ENCODE measurements around the gene MCOLN3.
A peak's percentile ranks its signal among the peaks of the same experiment; 100 is the strongest.

MCOLN3 gene, protein sequence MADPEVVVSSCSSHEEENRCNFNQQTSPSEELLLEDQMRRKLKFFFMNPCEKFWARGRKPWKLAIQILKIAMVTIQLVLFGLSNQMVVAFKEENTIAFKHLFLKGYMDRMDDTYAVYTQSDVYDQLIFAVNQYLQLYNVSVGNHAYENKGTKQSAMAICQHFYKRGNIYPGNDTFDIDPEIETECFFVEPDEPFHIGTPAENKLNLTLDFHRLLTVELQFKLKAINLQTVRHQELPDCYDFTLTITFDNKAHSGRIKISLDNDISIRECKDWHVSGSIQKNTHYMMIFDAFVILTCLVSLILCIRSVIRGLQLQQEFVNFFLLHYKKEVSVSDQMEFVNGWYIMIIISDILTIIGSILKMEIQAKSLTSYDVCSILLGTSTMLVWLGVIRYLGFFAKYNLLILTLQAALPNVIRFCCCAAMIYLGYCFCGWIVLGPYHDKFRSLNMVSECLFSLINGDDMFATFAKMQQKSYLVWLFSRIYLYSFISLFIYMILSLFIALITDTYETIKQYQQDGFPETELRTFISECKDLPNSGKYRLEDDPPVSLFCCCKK

GRCh38 chr1:85048296-85049064 lies at the start of gene MCOLN3:
Gene MCOLN3 (minus strand): TSS chr1:85048500. CDS start chr1:85045360, 3,140 bp downstream.
- DNase-seq = no peak

- no peak for DNase-seq
These were observed 45.3 kb upstream of the MCOLN3 start for GRCh38 chr1:85093644-85094043.

- no peak for DNase-seq
These were observed 43.5 kb upstream of the MCOLN3 start for GRCh38 chr1:85091671-85092280.

DNA sequence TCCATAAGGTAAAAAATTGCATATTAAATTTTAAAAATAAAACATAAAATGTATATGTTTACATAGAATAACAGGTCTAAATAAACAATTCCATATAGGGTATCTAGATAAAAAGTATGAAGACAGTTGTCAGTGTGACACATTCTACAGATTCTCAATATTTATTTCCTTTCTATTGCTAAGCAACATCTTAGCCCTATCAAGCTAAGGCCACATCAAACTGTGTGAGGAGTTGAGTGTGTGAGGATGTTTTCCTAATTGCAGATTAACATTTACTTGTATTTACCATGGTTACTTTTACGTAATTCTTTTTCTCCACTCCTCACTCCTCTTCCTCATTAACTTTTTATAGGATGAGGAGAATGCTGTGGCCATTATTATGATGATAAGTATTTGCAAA lies 41.9 kb upstream of the MCOLN3 start:
- no peak for DNase-seq

DNA sequence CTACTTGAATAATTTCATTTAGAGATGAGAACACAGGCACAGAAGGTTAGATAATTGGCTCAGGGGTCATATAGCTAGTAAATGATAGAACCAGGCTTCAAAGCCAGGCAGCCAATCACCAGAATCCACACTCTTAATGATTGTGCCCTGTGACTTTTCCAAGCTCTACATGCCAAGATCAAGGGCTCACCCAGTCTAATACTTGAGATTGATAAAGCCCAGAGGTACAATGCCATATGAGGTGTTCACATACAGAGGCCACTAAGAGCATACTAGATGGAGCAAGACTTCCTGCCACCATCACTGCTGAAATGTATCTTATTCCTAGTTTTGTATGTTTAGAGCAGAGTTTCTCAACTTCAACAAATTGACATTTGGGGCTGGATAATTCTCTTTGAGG lies 40.9 kb upstream of the MCOLN3 start:
- no peak for DNase-seq

GRCh38 chr1:85088408-85088784 lies 40.1 kb upstream of the MCOLN3 start:
- DNase-seq = no peak

GRCh38 chr1:85087659-85088407 lies 39.5 kb upstream of the MCOLN3 start:
- DNase-seq = no peak

DNA sequence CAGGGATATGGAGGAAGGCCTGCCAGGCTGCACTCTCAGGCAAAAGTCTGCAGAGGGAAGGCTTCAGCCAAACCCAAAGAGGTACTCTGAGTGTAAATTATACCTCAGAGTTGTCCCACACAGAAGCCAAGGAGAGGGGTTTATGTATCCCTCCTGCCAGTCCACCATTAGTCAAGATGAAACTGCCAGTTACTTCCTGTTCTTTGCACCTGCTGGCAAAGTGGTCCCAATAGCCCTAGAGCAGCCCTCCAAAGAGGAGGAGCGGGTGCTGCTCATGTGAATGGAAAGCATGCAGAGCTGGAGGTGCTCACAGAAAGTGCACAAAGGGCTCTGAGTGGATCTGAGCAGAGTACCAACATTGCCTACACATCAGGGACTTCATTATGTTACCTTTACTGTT lies 37.1 kb upstream of the MCOLN3 start:
- DNase-seq = no peak

- no peak for DNase-seq
These were observed 30.6 kb upstream of the MCOLN3 start for GRCh38 chr1:85078903-85079302.

DNA sequence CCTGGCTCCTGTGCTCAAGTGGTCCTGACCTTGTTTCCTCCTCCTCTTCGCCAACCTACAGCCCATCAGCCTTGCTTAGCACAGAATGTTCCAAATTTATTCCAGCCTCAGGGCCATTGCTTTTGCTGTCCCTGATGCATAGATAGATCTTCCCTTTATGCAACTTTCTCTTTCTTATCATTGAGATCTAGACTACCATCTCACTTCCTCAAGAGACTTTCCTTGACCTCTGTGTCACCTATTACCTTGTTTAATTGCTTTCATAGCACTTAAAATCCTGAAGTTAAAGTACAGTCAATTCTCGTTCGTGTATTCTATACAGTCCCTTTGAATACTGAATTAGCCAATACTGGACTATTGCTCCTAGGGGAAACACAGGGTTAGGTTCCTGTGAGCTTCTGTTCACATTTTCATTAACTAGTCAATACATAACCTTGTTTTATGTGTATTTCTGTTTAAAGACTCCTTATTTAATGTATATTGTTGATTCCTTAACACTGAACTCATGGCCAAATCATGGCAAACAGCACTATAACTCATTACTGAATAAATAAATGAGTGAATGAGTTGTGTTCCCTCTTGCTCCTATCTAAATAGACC lies 26.2 kb upstream of the MCOLN3 start:
- no peak for DNase-seq

- no peak for DNase-seq
These were observed 22.7 kb upstream of the MCOLN3 start for GRCh38 chr1:85070972-85071492.

- no peak for DNase-seq
These were observed 20.5 kb upstream of the MCOLN3 start for GRCh38 chr1:85068846-85069245.

DNA sequence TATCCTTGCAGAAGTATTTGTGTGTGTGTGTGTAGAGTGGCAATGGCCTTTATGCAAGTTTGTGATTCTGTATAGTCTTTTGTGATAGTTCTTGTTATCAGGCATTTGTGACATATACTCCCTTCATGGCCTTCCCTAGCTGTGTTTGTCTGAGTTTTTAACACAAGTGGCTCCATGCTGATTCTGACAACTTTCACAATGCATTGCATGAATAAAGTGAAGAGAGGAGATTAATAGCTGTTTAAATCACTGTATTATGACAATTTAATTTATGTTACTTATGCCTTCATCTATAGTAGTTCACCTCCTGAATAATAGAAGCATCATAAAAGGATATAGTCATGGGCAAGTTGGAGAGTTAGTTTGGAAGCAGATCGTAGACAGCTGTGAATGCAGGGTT lies 17.2 kb upstream of the MCOLN3 start:
- no peak for DNase-seq

DNA sequence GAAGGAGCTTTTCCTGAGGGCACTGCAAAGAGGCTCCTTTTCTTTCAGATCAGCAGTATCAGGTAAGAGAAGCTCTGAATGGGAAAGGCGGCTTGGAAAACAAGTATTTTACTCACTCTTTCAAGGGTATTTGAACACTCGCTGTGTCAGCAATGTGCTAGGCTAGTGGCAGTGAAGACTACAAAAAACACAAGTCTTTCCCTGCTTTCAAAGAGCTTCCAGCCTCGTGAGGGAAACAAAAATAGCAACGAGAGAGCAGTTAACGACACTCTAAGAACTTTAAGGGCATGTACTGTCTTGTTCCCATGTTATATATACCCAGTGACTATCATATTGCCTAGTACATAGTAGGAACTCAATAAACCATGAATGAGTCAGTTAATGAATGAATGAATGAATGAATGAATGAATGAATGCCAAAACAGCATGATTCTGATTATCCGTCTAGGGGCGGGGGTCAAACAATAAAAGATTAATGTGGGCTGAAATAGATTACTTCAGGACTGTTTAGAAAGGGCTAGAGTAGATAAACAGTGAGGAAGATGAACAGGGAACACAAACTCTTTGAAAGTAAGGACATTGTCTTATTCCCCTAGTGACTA lies 14.2 kb upstream of the MCOLN3 start:
- DNase-seq = no peak

DNA sequence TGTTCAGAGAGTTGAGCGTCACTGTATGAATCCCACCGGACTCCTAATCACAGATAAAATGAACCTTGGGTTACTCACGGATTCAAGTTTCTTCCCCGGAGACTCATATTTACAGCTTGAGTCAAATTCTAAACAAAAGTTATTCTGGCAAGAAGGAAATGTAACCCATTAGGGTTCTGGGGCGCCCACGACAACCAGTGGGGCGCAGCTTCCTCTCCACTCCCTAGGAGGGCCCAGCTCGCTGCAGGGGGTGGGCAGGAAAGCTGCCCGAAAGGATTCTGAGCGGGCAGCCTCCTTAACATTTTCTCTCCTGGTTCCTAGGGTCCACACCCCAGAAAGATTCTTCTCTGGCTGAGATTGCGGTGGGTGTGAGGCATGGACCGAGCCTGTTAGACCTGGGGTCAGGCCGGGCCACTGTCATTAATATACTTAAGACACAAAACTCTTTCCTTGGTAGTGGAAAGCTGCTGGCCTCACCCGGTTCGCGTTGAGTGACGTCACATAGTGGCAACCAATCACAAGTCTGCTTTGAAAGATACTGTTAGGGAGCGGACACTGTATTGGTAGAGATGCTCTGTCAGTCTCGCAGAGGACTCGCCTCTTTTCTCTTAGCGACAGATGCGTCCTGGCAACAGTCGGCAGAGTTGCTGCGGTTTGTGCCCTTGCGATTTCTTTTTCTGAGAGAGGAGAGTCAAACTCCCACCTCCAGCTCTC lies 13.6 kb upstream of the MCOLN3 start:
- peak; percentile 91 for DNase-seq

GRCh38 chr1:85060038-85060437 lies 11.7 kb upstream of the MCOLN3 start:
- DNase-seq = no peak

GRCh38 chr1:85059563-85059962 lies 11.3 kb upstream of the MCOLN3 start:
- no peak for DNase-seq

GRCh38 chr1:85058786-85059185 lies 10.5 kb upstream of the MCOLN3 start:
- no peak for DNase-seq

GRCh38 chr1:85058311-85058710 lies 10.0 kb upstream of the MCOLN3 start:
- DNase-seq = no peak

GRCh38 chr1:85054664-85055063 lies 6.4 kb upstream of the MCOLN3 start:
- no peak for DNase-seq

DNA sequence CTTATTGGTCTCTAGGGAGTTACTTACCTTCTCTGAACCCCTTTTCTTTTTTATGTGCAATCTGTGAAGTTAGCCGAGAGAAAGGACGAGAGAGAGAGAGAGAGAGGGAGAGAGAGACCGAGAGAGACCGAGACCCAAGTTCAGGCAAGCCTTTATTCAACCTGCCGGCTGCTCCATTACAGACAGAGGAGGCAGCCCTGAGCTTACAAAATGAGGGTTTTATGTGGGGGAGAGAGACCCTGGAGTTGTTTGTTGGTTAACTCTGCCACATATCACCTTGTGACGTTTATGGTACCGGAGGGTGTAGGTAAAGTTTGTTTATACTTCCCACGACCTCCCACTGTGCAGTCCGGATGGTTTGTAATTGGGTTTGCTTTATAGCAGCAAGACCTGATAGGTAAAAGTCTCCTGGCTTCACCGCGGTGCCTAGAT lies 1.5 kb upstream of the MCOLN3 start:
- DNase-seq = no peak

Data from right forelimb (tissue), 1 donor.